Urinary bladder (tissue), 4 donors: ENCODE results near the gene ADGRL4. TPM values are rescaled to one million over a fixed set of nuclear protein-coding genes. Genes with fewer than 3 reads are reported as not detected.

Experiments used
- DNase-seq: peaks from one replicate; pipeline ENCODE4 v3.0.0-alpha.2; 2015; ENCODE audit errors: extremely low spot score
- H3K27ac ChIP-seq: one replicate; pipeline ENCODE4 v1.5.1; 2013; ENCODE audit warnings: low read depth, mild to moderate bottlenecking, moderate library complexity
- H3K36me3 ChIP-seq: one replicate; pipeline ENCODE4 v1.6.1; 2013; ENCODE audit warnings: mild to moderate bottlenecking, moderate library complexity; ENCODE audit not compliant: insufficient read depth
- H3K4me1 ChIP-seq: one replicate; pipeline ENCODE4 v1.6.1; 2013; ENCODE audit warnings: mild to moderate bottlenecking, moderate library complexity; ENCODE audit not compliant: insufficient read depth
- H3K4me3 ChIP-seq: one replicate; pipeline ENCODE4 v1.5.1; 2013; ENCODE audit warnings: low read depth, low read length
- WGBS: extraction: QIAGEN DNeasy Blood & Tissue Kit; methylation state at CpG from one replicate; pipeline ENCODE4 v1.1.7; 2013; 5-methylcytosine and 5-hydroxymethylcytosine counted together
- polyA plus RNA-seq: library from polyadenylated mRNA; stranded (reverse); fragments of 200-250 nt; gene quantifications from one replicate; pipeline ENCODE4 v1.2.3, GENCODE V29; 2013
- total RNA-seq: library from RNA; depleted of rRNA; stranded (reverse); fragments of >200 nt; gene quantifications from one replicate; pipeline ENCODE4 v1.2.3, GENCODE V29; 2014
- donor health status: healthy with polysubstance abuse.
- donor health status: healthy.

ADGRL4 gene
- total RNA-seq (28.9 TPM), polyA plus RNA-seq (23.9 TPM)

- H3K36me3 ChIP-seq, result no peaks in the 10 kb centered on the region
- WGBS, result 18% methylated on average over 35 of the region's 35 CpGs
- peak within 1 kb of the TSS; percentile 14 for H3K4me3 ChIP-seq
- H3K27ac ChIP-seq, result peak within 1 kb of the TSS; percentile 23
- H3K4me1 ChIP-seq, result no peaks in the 10 kb centered on the region
- no peak for DNase-seq
Observed at GRCh38 chr1:79006564-79006963, at the start of gene ADGRL4. TSS of gene ADGRL4 (minus strand) at chr1:79006730. CDS start at chr1:79006654, 76 bp downstream.

GRCh38 chr1:79055856-79056255 lies 49.3 kb upstream of the ADGRL4 start:
- no peaks in the 10 kb centered on the region for H3K36me3 ChIP-seq
- DNase-seq, result no peak
- 93% methylated on average over 15 of the region's 15 CpGs for WGBS
- H3K27ac ChIP-seq, result no peak overlapping the region
- H3K4me1 ChIP-seq, result no peaks in the 10 kb centered on the region
- H3K4me3 ChIP-seq, result no peak overlapping the region

GRCh38 chr1:79052829-79053449 lies 46.4 kb upstream of the ADGRL4 start:
- Histone ChIP-seq H3K27ac (no peak overlapping the region), H3K4me1 (no peaks in the 10 kb centered on the region)

GRCh38 chr1:79044974-79045650 lies 38.6 kb upstream of the ADGRL4 start:
- WGBS, result 82% methylated on average over 18 of the region's 18 CpGs
- no peaks in the 10 kb centered on the region for H3K36me3 ChIP-seq
- DNase-seq, result no peak

More at GRCh38 chr1:79052829-79053449, 46.4 kb upstream of the ADGRL4 start:
- WGBS, result 64% methylated on average over 4 of the region's 4 CpGs
- Histone ChIP-seq H3K4me3 (no peak overlapping the region), H3K36me3 (no peaks in the 10 kb centered on the region)
- no peak for DNase-seq

GRCh38 chr1:79043506-79043905 lies 37.0 kb upstream of the ADGRL4 start:
- Histone ChIP-seq H3K4me3 (no peak overlapping the region), H3K4me1 (no peaks in the 10 kb centered on the region), H3K36me3 (no peaks in the 10 kb centered on the region), H3K27ac (no peak overlapping the region)
- no peak for DNase-seq
- 58% methylated on average over 4 of the region's 4 CpGs for WGBS

More at GRCh38 chr1:79044974-79045650, 38.6 kb upstream of the ADGRL4 start:
- Histone ChIP-seq H3K4me3 (no peak overlapping the region), H3K4me1 (no peaks in the 10 kb centered on the region), H3K27ac (no peak overlapping the region)

- no peak overlapping the region for H3K27ac ChIP-seq
- H3K4me3 ChIP-seq, result no peak overlapping the region
- WGBS, result 63% methylated on average over 2 of the region's 2 CpGs
- H3K4me1 ChIP-seq, result no peaks in the 10 kb centered on the region
- no peak for DNase-seq
- H3K36me3 ChIP-seq, result no peaks in the 10 kb centered on the region
Observed at GRCh38 chr1:79042539-79042938, 36.0 kb upstream of the ADGRL4 start.

- Histone ChIP-seq H3K27ac (no peak overlapping the region), H3K36me3 (no peaks in the 10 kb centered on the region), H3K4me1 (no peaks in the 10 kb centered on the region), H3K4me3 (no peak overlapping the region)
- no peak for DNase-seq
- WGBS, result 18% methylated on average over 2 of the region's 2 CpGs
Observed at GRCh38 chr1:79042117-79042516, 35.6 kb upstream of the ADGRL4 start.

GRCh38 chr1:79041666-79042065 lies 35.1 kb upstream of the ADGRL4 start:
- 94% methylated on average over 3 of the region's 3 CpGs for WGBS
- Histone ChIP-seq H3K36me3 (no peaks in the 10 kb centered on the region), H3K4me1 (no peaks in the 10 kb centered on the region), H3K4me3 (no peak overlapping the region), H3K27ac (no peak overlapping the region)
- DNase-seq, result no peak

GRCh38 chr1:79040424-79041082 lies 34.0 kb upstream of the ADGRL4 start:
- DNase-seq, result no peak
- no peaks in the 10 kb centered on the region for H3K4me1 ChIP-seq
- 78% methylated on average over 10 of the region's 10 CpGs for WGBS
- H3K36me3 ChIP-seq, result no peaks in the 10 kb centered on the region
- no peak overlapping the region for H3K4me3 ChIP-seq
- no peak overlapping the region for H3K27ac ChIP-seq

- Histone ChIP-seq H3K36me3 (no peaks in the 10 kb centered on the region), H3K4me1 (no peaks in the 10 kb centered on the region), H3K27ac (no peak overlapping the region), H3K4me3 (no peak overlapping the region)
- DNase-seq, result no peak
- WGBS, result 83% methylated on average over 2 of the region's 2 CpGs
Observed at GRCh38 chr1:79037085-79037484, 30.6 kb upstream of the ADGRL4 start.

- WGBS, result 83% methylated on average over 2 of the region's 2 CpGs
- H3K4me1 ChIP-seq, result no peaks in the 10 kb centered on the region
- H3K27ac ChIP-seq, result no peak overlapping the region
- no peaks in the 10 kb centered on the region for H3K36me3 ChIP-seq
- no peak overlapping the region for H3K4me3 ChIP-seq
- DNase-seq, result no peak
Observed at GRCh38 chr1:79012500-79012899, 6.0 kb upstream of the ADGRL4 start.

GRCh38 chr1:79010589-79010988 lies 4.1 kb upstream of the ADGRL4 start:
- Histone ChIP-seq H3K27ac (no peak overlapping the region), H3K4me3 (no peak overlapping the region), H3K36me3 (no peaks in the 10 kb centered on the region), H3K4me1 (no peaks in the 10 kb centered on the region)
- DNase-seq, result no peak
- 85% methylated on average over 4 of the region's 4 CpGs for WGBS

GRCh38 chr1:79005945-79006344 lies 585 bp downstream of the ADGRL4 start:
- no peak for DNase-seq
- 48% methylated on average over 4 of the region's 4 CpGs for WGBS
- H3K4me3 ChIP-seq, result peak overlapping the region; percentile 14
- no peaks in the 10 kb centered on the region for H3K36me3 ChIP-seq
- H3K4me1 ChIP-seq, result no peaks in the 10 kb centered on the region
- peak overlapping the region; percentile 23 for H3K27ac ChIP-seq

GRCh38 chr1:79004916-79005315 lies 1.6 kb downstream of the ADGRL4 start:
- Histone ChIP-seq H3K27ac (no peak overlapping the region), H3K36me3 (no peaks in the 10 kb centered on the region), H3K4me3 (no peak overlapping the region), H3K4me1 (no peaks in the 10 kb centered on the region)
- DNase-seq, result no peak
- WGBS, result 93% methylated on average over 3 of the region's 3 CpGs
